Testis (tissue), 2 donors: Measurements from ENCODE around the gene UBQLN4.

Source experiments
- POLR2A ChIP-seq: fragments of 450-650 bp; IDR thresholded peaks from one replicate; pipeline ENCODE4 v1.6.1; 2017; ENCODE audit warnings: antibody characterized with exemption, mild to moderate bottlenecking, moderate library complexity
- TF ChIP-seq, protein P1 (sequence below), 3 experiments: fragments of 450-650 bp in 2 of 3; fragments of 200-600 bp in 1 of 3; sonication (generic) in 1 of 3; IDR thresholded peaks; one replicate each; pipeline ENCODE4 v1.5.1; 2016 to 2019; ENCODE audit warnings: antibody characterized with exemption in 3 of 3, mild to moderate bottlenecking in 2 of 3, moderate library complexity in 1 of 3

- no peak for TF ChIP-seq POLR2A
- TF ChIP-seq, protein P1, sequence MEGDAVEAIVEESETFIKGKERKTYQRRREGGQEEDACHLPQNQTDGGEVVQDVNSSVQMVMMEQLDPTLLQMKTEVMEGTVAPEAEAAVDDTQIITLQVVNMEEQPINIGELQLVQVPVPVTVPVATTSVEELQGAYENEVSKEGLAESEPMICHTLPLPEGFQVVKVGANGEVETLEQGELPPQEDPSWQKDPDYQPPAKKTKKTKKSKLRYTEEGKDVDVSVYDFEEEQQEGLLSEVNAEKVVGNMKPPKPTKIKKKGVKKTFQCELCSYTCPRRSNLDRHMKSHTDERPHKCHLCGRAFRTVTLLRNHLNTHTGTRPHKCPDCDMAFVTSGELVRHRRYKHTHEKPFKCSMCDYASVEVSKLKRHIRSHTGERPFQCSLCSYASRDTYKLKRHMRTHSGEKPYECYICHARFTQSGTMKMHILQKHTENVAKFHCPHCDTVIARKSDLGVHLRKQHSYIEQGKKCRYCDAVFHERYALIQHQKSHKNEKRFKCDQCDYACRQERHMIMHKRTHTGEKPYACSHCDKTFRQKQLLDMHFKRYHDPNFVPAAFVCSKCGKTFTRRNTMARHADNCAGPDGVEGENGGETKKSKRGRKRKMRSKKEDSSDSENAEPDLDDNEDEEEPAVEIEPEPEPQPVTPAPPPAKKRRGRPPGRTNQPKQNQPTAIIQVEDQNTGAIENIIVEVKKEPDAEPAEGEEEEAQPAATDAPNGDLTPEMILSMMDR (IDR thresholded peaks at IDR 0.05), result no peak
Measured at GRCh38 chr1:156075162-156075561, 21.6 kb upstream of the UBQLN4 start.
